ENCODE results near the gene KAT7. TPM values are rescaled to one million over a fixed set of nuclear protein-coding genes. Genes with fewer than 3 reads are reported as not detected.

KAT7 gene
- total RNA-seq, 1 donor from 2014 or later = 65.7 TPM

DNA sequence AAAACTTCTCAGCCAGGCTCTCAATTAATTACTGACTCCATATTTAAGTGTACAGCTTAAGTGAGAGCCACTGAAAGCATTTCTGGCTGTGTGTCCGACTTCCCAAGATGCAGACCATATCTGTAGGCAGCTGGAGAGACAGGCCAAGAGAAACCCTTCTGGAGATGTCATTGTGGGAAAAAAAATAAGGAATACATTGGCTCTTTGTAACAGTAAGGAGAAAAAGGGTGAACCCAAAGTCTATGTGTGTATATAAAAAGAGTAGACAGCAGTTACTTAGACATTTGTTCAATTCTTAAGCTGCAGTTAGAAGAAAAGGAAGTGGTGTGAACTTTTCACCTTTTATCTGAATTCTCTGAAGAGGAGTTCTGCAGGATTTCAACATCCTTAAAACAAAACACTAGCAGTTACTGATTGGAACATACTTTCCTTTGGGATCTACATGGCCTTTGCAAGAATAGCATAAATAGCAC, 46.3 kb upstream of the KAT7 start:
- Mint-ChIP-seq H3K4me1 (ENCODE audit: low read depth, unreplicated experiment) (peaks cover 28% of the 10 kb centered on the region), H3K27ac (ENCODE audit: unreplicated experiment) (no peak overlapping the region), H3K27me3 (ENCODE audit: unreplicated experiment) (no peaks in the 10 kb centered on the region), H3K4me3 (ENCODE audit: unreplicated experiment) (no peak overlapping the region), H3K9me3 (ENCODE audit: unreplicated experiment) (no peaks in the 10 kb centered on the region), H3K36me3 (ENCODE audit: unreplicated experiment) (no peaks in the 10 kb centered on the region)
- TF ChIP-seq, protein P1, sequence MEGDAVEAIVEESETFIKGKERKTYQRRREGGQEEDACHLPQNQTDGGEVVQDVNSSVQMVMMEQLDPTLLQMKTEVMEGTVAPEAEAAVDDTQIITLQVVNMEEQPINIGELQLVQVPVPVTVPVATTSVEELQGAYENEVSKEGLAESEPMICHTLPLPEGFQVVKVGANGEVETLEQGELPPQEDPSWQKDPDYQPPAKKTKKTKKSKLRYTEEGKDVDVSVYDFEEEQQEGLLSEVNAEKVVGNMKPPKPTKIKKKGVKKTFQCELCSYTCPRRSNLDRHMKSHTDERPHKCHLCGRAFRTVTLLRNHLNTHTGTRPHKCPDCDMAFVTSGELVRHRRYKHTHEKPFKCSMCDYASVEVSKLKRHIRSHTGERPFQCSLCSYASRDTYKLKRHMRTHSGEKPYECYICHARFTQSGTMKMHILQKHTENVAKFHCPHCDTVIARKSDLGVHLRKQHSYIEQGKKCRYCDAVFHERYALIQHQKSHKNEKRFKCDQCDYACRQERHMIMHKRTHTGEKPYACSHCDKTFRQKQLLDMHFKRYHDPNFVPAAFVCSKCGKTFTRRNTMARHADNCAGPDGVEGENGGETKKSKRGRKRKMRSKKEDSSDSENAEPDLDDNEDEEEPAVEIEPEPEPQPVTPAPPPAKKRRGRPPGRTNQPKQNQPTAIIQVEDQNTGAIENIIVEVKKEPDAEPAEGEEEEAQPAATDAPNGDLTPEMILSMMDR (IDR thresholded peaks at IDR 0.05; ENCODE audit: partially characterized antibody, unreplicated experiment) = no peak
- DNase-seq = no peak

- Mint-ChIP-seq H3K4me1 (ENCODE audit: low read depth, unreplicated experiment) (peaks cover 22% of the 10 kb centered on the region), H3K9me3 (ENCODE audit: unreplicated experiment) (peaks cover 1% of the 10 kb centered on the region), H3K36me3 (ENCODE audit: unreplicated experiment) (no peaks in the 10 kb centered on the region), H3K4me3 (ENCODE audit: unreplicated experiment) (no peak overlapping the region), H3K27me3 (ENCODE audit: unreplicated experiment) (no peaks in the 10 kb centered on the region), H3K27ac (ENCODE audit: unreplicated experiment) (no peak overlapping the region)
- TF ChIP-seq, protein P1 (IDR thresholded peaks at IDR 0.05; ENCODE audit: partially characterized antibody, unreplicated experiment) = no peak
- DNase-seq = no peak
Measured at GRCh38 chr17:49745175-49746139, 43.0 kb upstream of the KAT7 start.

DNA sequence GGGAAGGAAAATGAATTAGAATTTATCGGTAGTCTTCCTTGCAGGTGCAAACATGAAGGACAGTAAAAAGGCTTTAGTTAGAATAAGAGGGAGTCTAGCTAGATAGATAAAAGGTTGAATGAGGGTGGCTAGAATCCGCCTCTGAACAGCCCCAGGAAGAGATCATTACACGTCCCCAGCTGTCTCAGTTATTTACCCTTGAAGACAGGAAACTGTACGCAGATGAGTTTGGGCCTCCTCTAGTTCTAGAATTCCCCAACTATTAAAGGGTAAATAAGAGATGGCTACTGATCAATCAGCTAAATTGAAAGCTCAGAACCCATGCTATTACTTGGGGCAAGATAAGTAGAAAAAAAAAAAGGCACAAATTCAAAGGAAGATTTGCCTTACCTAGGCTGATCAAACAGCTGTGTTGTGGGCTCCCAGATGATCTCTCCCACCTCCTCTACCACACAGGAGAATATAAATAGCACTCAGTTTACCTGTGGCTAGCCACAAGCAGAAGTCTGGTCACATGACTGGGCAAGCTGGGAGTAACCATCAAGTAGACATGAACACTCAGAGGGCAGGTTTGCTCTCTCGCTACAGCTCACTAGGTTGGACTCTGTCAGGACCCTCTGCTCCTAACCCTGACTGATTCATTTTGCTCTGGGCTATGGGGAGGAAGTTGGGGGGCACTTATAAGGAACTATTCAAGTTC, 41.5 kb upstream of the KAT7 start:
- TF ChIP-seq, protein P1 (IDR thresholded peaks at IDR 0.05; ENCODE audit: partially characterized antibody, unreplicated experiment) = no peak
- no peaks in the 10 kb centered on the region for H3K36me3 Mint-ChIP-seq (ENCODE audit: unreplicated experiment)
- H3K27me3 Mint-ChIP-seq (ENCODE audit: unreplicated experiment) = no peaks in the 10 kb centered on the region
- DNase-seq = no peak
- peak overlapping the region; percentile 57 for H3K4me3 Mint-ChIP-seq (ENCODE audit: unreplicated experiment)
- no peak overlapping the region for H3K27ac Mint-ChIP-seq (ENCODE audit: unreplicated experiment)
- peaks cover 14% of the 10 kb centered on the region for H3K4me1 Mint-ChIP-seq (ENCODE audit: low read depth, unreplicated experiment)
- H3K9me3 Mint-ChIP-seq (ENCODE audit: unreplicated experiment) = peaks cover 1% of the 10 kb centered on the region

DNA sequence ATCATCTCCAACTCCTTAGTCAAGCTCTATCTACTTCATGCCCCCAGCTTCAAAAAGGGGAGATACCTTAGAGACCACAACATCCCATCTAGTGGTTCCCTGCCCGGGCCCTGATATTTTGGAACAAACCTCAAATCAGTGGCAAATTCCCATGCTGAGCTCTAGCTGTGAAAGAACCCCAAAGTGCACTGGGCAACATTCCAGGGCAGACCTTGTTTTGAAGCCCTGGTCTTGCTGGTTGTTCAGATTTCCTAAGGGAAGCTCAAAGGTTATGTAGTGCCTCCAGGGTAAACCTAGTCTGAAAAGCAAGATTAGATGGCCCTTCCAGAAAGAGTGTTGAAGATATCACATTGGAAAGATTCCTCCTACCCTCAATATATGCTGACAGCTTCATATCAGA, 40.8 kb upstream of the KAT7 start:
- no peak for DNase-seq
- no peak overlapping the region for H3K27ac Mint-ChIP-seq (ENCODE audit: unreplicated experiment)
- TF ChIP-seq, protein P1 (IDR thresholded peaks at IDR 0.05; ENCODE audit: partially characterized antibody, unreplicated experiment) = no peak
- H3K27me3 Mint-ChIP-seq (ENCODE audit: unreplicated experiment) = no peaks in the 10 kb centered on the region
- no peaks in the 10 kb centered on the region for H3K36me3 Mint-ChIP-seq (ENCODE audit: unreplicated experiment)
- peaks cover 14% of the 10 kb centered on the region for H3K4me1 Mint-ChIP-seq (ENCODE audit: low read depth, unreplicated experiment)
- H3K4me3 Mint-ChIP-seq (ENCODE audit: unreplicated experiment) = peak overlapping the region; percentile 9
- peaks cover 1% of the 10 kb centered on the region for H3K9me3 Mint-ChIP-seq (ENCODE audit: unreplicated experiment)
